ENCODE results near the gene DOHH. TPM values are rescaled to one million over a fixed set of nuclear protein-coding genes. Genes with fewer than 3 reads are reported as not detected.

Gene DOHH
- total RNA-seq, 4 donors from 2014 or later: 11.7 to 28.1 (median 13.0) TPM

GRCh38 chr19:3507371-3508120 lies 7.1 kb upstream of the DOHH start:
- TF ChIP-seq CTCF (IDR thresholded peaks at IDR 0.05): no peak
- ATAC-seq (ENCODE audit: low FRiP score) (no peak), DNase-seq (ENCODE audit: low spot score) (no peak)

- DNase-seq (ENCODE audit: low spot score) (no peak), ATAC-seq (ENCODE audit: low FRiP score) (peak; percentile 50)
- TF ChIP-seq CTCF (IDR thresholded peaks at IDR 0.05): no peak
Measured at GRCh38 chr19:3506384-3507340, 6.2 kb upstream of the DOHH start.

GRCh38 chr19:3505598-3506383 lies 5.3 kb upstream of the DOHH start, which contains the start of gene FZR1:
TSS of gene FZR1 (plus strand) at chr19:3506311. CDS start at chr19:3522990, 16,679 bp downstream.
- no peak for TF ChIP-seq CTCF (IDR thresholded peaks at IDR 0.05)
- DNase-seq (ENCODE audit: low spot score) (peak; percentile 93), ATAC-seq (ENCODE audit: low FRiP score) (peak; percentile 98)

GRCh38 chr19:3504735-3505134 lies 4.3 kb upstream of the DOHH start:
- TF ChIP-seq CTCF (IDR thresholded peaks at IDR 0.05): no peak
- ATAC-seq (ENCODE audit: low FRiP score): no peak
- DNase-seq (ENCODE audit: low spot score): no peak

- no peak for DNase-seq (ENCODE audit: low spot score)
- ATAC-seq (ENCODE audit: low FRiP score): no peak
- TF ChIP-seq CTCF (IDR thresholded peaks at IDR 0.05): no peak
Measured at GRCh38 chr19:3503036-3503572, 2.6 kb upstream of the DOHH start.

- ATAC-seq (ENCODE audit: low FRiP score) (no peak), DNase-seq (ENCODE audit: low spot score) (no peak)
- no peak for TF ChIP-seq CTCF (IDR thresholded peaks at IDR 0.05)
Measured at GRCh38 chr19:3501780-3502179, 1.3 kb upstream of the DOHH start.

Measured in omental fat pad (tissue), 4 donors.